GM21360 (cell line): ENCODE results near the gene IL1RAPL1.
"Not testable (repeated sequence)": the region's sequence is repeated elsewhere in the genome, so short reads cannot be mapped to it uniquely, and the experiment has no call there.

Source experiments
- ATAC-seq: cut with Tn5 transposase; IDR thresholded peaks from one replicate; pipeline ENCODE4 v1.9.1; 2021; ENCODE audit warnings: mild to moderate bottlenecking, moderate library complexity; ENCODE audit not compliant: unreplicated experiment

IL1RAPL1 gene

DNA sequence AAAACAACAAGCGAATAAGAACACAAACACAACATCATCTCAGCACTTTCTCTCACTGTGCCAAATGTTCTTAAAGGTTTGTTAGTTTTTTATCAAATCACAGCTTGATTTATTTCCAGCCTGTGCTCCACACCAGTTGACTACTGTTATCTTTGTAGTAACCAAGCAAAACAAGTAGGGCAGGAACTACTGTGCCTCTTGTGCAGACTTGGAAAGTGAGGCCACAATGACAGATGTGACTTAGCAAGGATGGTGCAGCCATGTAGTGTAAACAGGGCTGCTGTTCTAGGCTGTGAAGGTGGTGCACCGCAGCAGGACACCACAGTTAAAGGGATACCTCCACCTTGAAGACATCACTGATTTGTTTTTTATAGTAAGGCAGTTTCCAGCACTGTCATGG, 170.0 kb downstream of the IL1RAPL1 start:
- ATAC-seq: no peak

DNA sequence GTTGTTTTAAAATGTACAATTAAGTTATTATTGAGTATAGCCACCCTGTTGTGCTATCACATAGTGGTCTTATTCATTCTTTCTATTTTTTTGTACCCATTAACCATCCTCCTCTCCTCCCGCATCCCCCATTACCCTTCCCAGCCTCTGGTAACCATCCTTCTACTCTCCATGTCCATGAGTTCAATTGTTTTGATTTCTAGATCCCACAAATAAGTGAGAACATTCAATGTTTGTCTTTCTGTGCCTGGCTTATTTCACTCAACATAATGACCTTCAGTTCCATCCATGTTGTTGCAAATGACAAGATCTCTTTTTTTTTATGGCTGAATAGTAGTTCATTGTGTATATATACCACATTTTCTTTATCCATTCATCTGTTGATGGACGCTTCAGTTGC, 179.3 kb downstream of the IL1RAPL1 start:
- ATAC-seq: not testable (repeated sequence)

DNA sequence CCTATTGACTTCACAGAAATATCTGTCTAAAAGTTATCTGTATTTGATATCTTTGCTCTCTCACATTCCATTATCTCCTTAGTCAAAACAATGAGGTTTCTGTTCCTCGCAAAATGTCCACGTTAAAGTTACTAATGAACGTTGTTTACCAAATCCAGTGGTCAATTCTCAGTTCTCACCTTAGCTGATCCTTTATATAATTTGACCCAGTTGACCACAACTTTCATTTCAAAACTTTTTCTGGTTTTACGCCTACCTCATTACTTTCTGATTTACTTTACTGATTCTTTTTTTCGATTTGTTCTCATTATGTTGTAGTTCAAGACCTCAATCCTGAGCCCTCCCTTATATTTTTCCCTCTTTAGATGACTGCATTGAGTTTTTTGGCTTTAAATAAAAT, 186.6 kb downstream of the IL1RAPL1 start:
- ATAC-seq: no peak

DNA sequence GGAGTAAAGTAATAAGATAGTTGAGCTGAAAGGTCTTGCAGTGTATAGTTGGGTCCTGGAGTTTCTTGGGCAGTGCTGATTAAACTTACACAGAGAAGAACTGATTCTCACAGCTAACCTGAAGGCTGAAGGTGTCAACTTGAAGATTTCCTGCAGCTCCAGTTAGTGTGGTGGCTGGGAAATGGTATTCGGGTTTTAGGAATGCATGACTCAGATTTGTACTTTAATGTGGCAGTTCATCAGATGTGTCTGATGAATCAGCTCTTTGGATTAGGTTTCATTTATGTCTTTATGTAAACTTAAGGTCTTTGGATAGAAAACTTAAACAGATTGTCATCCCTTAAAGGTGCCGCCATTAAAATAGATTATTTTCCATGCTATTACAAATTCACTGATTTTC, 200.0 kb downstream of the IL1RAPL1 start:
- ATAC-seq: no peak

DNA sequence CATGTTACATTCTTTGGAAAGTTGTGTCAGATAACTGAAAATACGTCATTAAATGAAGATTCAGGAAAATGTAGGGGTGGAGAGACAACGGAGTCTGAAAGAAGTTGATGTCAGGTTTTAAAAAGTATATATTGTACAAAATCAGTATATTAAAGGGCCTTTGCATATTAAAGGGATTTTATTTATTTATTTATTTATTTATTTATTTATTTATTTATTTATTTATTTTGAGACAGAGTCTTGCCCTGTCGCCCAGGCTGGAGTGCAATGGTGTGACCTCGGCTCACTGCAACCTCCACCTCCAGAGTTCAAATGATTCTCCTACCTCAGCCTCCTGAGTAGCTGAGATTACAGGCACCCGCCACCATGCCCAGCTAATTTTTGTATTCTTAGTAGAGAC, 213.4 kb downstream of the IL1RAPL1 start:
- not testable (repeated sequence) for ATAC-seq

DNA sequence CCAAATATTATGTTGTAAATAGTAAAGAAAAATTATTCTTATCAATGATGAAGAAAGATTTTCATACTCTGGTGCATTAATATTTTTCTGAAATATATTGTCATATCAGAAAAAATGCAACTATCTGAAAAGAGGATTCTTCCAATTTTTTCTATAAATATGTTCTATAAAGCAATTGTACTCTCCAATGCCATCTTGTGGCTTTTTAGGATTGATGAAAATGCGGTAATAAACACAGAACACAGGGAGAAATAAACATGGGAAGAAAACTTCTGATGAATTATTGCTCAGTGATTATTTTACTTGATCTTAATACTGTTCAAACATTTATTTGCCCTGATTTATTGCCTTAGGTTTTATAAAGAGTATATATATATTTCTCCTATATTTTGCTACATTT, 215.4 kb downstream of the IL1RAPL1 start:
- no peak for ATAC-seq

DNA sequence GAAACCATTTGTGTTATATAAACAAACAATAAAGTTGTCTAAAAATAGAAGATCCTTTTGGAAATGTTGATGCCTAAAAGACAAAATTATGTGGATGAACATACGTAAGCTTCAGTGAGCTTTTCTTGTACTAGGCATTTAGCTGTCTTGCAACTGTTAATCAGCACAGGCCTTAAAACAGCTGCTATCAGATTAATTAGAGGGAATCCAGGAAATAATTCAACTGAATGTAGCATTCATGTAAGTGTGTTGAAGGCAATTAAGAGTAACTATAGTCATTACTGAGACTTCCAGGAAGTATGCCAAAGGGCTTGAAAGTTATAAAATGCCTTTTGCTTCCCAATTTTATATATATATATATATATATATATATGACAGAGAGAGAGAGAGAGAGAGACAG, 248.7 kb downstream of the IL1RAPL1 start:
- ATAC-seq: no peak

DNA sequence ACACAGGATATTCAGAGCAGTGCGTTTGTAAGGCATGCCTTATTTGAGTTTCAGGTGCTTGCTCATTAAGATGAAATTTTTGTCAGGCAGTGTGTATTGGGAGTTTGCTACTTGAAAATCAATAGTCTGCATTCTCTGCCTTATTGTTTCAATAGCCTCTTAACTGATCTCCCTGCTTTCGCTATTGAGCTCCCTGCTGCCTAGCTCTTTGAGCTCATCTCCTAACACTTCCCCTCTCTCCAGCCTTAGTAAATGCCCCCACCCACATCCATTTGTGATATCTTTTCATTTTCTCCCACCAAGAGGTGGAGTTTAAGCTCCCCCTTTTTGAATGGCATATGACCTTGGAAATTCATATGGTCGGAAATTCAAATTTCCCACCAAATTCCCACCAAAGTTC, 256.6 kb downstream of the IL1RAPL1 start:
- no peak for ATAC-seq

DNA sequence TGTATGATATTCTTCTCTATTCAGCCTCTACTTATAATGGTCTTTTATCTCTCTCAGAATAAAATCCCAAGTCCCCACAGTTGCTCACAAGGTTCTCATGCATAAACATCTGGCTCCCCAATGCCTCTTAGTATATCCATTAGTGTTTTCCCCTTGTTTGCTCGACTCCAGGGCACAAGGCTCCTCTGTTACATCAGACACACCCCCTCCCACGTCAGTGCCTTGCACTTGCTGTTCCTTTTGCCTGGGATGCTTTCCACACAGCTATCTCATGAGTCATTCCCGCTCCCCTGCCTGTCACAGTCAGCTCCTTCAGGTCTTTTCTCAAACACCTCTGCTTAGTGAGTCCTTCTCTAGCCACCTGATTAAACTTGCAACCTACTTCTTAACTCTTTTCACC, 260.2 kb downstream of the IL1RAPL1 start:
- no peak for ATAC-seq

DNA sequence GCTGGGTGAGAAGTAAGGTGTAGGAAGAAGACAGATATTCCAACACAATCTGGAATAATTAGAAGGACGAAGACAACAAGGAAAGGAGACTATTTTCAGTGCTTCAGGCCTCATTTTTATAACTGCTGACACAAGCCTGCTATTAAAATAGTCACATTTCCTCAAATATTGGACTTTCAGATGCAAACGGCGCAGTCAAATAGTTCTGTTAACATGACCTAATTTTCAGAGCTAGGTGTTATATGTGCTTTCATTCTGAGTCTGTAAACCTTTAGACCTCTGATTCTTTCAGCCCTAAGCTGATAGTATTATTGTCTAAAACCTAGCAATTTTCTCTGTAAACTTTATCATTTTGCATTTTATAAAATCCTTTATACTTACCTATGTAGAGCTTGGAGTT, 261.5 kb downstream of the IL1RAPL1 start:
- no peak for ATAC-seq

DNA sequence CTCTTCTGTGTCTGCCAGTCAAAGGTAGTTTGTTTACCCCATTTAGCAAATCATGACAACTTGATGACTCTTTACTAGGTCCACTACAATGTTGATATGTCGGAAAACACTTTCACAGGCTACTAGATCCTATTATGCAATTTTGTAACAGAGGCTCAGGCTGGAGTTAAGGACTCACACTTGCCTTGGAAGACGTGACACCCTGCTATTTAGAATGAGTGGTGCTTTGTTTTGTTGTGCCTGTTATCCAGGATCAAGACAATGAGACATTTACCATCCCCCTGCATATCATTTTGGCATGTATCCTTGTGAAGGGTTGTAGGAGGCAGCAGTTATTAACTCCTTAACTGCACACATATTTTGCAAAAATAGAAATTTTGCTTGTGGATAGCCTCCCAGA, 263.7 kb downstream of the IL1RAPL1 start:
- no peak for ATAC-seq

DNA sequence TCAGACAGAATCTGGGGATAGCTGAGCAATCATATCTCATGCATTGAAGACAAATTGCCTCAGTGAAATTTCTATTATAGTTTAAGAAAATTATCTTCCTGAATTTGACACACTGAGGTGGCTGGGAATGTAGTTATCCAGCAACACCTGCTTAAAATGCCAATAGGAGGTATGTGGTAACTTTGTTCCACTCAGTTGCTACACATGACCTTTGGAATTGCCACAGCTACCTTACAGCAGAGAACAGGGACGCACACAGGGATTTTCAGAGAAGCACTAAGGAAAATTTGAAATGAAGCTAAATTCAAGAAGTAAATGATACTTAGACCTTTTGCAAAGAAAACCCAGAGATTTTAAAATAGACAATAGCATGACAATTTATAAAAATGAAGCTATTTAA, 264.6 kb downstream of the IL1RAPL1 start:
- no peak for ATAC-seq

DNA sequence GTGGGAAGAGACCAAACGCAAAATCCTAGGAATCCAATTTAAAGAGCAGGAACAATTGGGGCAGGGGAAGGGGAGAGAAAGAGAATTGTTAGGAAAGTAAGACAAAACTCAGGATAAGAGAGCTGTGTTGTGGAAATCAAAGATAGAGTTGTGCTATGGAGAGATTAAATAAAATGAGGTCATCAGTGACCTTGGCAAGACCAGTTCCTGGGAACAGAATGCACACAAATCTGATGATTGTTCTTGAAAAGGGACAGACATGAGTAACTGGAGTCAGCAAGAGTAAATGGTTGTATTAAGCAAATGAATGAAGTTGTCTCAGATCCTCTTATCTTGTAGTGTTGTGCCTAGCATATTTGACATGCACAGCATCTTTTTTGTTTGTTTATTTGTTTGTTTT, 267.4 kb downstream of the IL1RAPL1 start:
- ATAC-seq: no peak

DNA sequence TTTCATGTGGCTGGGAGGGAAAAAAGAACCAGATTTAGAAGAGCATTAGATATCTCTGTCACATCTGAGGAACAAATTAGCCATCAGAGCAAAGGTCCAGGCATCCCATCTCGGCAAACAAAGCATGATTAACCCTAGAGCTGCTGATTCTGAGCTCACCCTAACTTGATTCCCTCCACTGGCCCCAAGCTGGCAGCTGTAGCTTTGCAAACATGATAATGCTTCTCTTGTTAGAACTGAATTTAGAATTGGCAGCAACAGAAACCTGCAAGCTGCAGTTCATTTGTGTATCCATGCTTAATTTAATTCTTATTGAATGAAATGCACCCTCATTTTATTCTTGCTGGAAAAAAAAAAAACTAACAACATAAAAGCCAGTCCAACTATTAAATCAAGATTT, 289.2 kb downstream of the IL1RAPL1 start:
- no peak for ATAC-seq

DNA sequence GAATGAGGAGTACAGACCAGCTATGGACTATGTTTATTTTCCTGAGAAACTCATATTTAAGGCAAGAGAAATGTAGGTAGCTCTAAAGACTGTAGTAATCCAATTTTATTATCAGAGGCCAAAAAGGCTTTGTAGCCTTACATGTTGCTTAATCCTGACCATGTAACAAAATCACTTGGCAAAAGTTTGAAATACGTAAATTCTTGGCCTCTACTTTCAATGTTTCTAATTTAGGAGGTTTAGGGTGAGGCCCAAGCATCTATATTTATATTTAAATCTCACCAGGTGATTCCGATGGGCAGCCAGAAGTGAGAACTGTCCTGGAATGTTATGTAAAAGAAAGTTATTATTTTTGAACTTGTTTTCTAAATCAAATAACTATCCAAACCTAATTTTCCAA, 289.7 kb downstream of the IL1RAPL1 start:
- no peak for ATAC-seq

DNA sequence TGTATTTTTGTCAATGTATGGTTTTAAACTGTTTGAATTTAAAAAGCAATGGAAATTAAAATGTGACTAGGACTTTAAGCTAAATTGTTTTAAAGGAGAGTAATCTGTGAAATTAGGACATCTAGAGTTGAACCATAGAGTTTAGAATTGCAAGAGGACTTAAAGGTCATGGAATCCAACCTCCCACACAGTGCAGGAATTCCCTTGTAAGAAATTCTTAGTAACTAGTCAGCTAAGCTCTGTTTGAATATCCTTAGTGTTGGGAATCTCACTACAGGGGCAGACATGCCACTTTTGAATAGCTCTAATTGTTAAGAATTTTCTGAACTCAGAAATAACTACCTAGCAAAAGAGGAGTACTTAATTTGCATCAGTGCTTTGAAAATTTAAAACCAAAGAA, 292.9 kb downstream of the IL1RAPL1 start:
- ATAC-seq: no peak

DNA sequence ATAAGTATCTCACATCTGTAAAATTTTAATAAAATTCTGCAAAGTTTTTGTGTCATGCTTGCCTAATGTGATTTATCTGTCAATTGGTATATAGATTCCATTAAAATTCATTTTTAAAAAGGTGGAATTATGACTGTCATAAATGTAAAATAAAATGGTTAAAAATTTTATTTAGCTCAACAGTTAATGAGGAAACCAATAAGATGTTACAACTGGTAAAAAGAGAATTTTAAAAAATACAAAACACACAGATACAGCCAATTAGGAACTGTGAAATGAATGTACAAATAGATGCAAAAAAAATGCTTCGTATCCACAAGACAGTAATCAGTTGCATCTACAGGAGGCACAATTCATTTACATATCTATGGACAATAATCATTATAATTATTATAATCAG, 297.6 kb downstream of the IL1RAPL1 start:
- no peak for ATAC-seq

DNA sequence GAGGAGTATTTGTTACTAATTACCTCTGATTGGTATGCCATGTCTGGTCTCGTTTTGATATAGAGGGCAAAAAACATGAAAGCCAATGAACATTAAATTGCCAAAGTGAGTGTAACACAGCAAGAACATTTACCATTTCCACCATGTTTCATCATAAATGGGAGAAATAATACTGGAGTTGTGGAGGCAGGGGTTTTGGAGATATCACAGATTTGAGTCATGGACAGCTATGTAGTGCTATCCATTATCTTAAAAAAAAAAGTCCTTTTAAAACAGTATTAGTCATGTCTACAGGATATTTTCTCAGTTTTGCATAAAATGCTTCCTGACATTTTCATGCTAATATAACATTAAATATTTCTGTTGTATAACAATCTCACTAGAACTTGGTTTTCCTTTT, 301.2 kb downstream of the IL1RAPL1 start:
- no peak for ATAC-seq

DNA sequence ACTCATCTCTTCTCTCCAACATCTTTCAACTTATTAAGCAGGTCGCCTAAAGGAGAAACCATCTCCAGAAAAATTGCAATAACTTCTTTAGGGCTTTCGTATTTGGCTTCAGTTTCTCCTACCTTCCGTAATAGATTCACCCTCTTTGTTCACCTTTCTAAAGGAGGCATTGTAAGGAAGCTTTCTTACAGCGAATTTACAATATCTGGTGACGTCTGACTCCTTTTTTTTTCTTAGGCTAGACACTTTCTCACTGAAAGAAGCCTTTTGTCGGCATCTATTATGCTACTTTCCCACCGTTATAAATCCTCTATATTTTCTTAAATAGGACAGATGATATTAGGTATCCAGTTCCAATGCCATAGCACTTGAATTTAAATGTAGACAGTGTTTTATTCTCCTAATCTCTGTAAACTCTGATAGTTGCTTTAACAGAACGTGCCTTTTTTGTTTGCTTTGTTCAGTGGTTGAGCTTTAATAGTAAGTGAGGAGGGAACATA, 302.4 kb downstream of the IL1RAPL1 start:
- ATAC-seq: no peak

DNA sequence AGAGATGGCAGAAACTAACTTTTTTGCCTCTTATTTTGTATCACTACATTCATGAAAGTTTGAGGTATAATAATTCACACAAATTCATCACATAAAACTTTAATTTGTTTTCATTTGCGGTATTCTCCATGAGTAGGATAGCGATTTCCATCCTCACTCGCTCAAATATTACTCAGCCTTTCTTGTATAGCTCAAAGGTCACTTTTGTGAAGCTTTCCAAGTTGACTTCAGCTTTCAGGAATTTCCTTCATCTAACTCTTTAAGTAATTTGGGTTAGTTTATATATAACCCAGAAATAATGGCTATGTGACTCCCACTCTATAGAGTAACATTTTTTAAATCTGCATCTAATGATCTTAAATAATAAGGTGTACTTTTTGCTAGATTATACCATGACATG, 314.4 kb downstream of the IL1RAPL1 start:
- ATAC-seq: no peak

DNA sequence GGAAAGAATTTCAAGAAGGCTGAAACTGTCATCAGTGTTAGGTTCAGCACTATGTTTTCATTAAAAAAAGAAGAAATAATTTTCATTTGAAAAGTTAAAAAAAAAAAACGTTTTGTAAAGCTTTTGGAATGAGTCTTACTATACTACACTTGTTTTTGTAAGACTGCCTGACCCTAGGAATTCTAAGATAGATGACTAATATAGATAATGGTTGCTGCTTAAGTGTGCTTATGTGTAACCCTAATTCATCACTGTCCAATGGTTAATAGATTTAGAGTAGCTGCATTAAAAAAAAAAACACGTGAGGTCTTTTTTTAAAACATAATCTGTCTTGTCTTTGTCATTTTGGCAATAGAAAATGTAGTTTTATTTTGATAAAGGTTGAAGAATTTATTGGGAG, 323.2 kb downstream of the IL1RAPL1 start:
- no peak for ATAC-seq

DNA sequence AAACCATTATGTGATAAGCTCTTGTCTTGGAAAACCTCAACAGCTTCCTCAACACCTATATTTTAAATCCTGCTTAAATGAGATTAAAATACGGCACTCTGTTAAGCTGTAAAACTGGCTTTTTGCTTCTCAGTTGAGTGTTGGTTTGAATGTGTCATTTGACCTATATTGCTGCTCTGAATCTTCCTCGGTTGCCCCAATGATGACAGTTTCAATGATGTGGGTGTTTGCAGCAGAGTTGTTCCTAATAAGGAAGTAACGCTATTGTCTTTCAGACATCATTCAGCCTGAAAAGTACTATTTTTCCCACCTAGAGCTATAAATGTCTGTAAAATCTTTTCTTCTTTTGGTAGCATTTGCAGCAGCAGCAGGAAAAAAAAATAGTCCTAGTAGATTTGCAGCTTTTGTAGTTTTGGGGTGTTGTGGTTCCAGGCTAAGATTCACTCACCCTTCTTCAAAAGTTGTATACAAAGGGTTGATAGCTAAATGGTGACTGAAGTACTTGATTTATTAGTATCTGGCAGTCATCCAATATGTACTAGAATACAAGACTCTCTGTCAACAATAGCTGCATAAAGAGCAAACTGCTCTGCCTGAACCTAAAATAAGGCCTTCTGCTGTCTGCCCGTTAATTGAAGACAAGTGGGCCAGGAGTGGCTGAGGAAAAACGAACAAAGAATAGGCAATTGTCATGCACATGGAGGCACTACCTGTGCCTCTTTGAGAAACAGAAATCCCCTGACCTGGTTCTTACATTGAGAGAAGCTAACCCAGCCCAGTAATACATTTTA, 333.1 kb downstream of the IL1RAPL1 start:
- ATAC-seq: no peak

DNA sequence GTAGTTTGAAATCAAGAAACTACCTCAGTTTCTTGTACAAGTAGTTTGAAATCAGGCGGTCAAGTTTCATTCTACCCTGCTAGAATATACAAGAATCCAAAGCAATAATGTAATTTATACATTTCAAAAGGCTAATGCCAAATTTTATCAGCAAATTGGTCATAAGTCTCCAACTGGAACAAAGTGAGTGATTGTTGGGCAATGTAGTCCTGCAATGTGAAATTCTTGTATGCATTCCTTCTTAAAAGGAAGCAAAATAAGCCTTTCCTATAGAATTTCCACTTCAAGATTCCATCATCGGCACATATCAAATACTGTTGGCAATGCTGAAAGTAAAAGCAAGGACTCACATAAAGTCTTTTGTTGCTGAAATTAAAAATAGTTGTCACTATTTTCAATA, 334.9 kb downstream of the IL1RAPL1 start:
- no peak for ATAC-seq
